ENCODE measurements around the gene XYLT2.

- TF ChIP-seq CTCF (IDR thresholded peaks at IDR 0.05) (no peak), POLR2A (IDR thresholded peaks at IDR 0.05) (no peak)
These were observed 6.3 kb downstream of the XYLT2 start for GRCh38 chr17:50352072-50352692.

Measured in right lobe of liver (tissue), 4 donors.